HEK293 (cell line): ENCODE measurements around the gene SLC6A9.

ENCODE experiments used
- FEZF1 ChIP-seq: fragments of 450-650 bp; formaldehyde crosslinking; IDR thresholded peaks from 2 replicates; pipeline ENCODE4 v1.5.1; 2016; ENCODE audit warnings: missing biosample characterization, missing genetic modification characterization
- GLI4 ChIP-seq: fragments of 450-650 bp; formaldehyde crosslinking; IDR thresholded peaks from 2 replicates; pipeline ENCODE4 v1.5.1; 2016; ENCODE audit warnings: missing biosample characterization, missing genetic modification characterization
- KLF7 ChIP-seq: fragments of 450-650 bp; formaldehyde crosslinking; IDR thresholded peaks from 2 replicates; pipeline ENCODE4 v1.5.1; 2016; ENCODE audit warnings: missing biosample characterization, missing genetic modification characterization, borderline replicate concordance
- KLF9 ChIP-seq: fragments of 450-650 bp; formaldehyde crosslinking; IDR thresholded peaks from 2 replicates; pipeline ENCODE4 v1.5.1; 2016; ENCODE audit warnings: missing biosample characterization, missing genetic modification characterization, low read depth
- ZEB2 ChIP-seq: fragments of 450-650 bp; formaldehyde crosslinking; IDR thresholded peaks from 2 replicates; pipeline ENCODE4 v1.5.1; 2016; ENCODE audit warnings: missing biosample characterization, missing genetic modification characterization
- ZIC2 ChIP-seq: fragments of 450-650 bp; formaldehyde crosslinking; IDR thresholded peaks from 2 replicates; pipeline ENCODE4 v1.5.1; 2016; ENCODE audit warnings: missing biosample characterization, missing genetic modification characterization
- ZNF146 ChIP-seq: fragments of 450-650 bp; formaldehyde crosslinking; IDR thresholded peaks from 2 replicates; pipeline ENCODE4 v1.5.1; 2016; ENCODE audit warnings: missing biosample characterization, missing genetic modification characterization
- ZNF169 ChIP-seq: fragments of 450-650 bp; formaldehyde crosslinking; IDR thresholded peaks from 2 replicates; pipeline ENCODE4 v1.5.1; 2016; ENCODE audit warnings: missing biosample characterization, missing genetic modification characterization
- ZNF239 ChIP-seq: fragments of 450-650 bp; formaldehyde crosslinking; IDR thresholded peaks from 2 replicates; pipeline ENCODE4 v1.5.1; 2016; ENCODE audit warnings: missing biosample characterization, missing genetic modification characterization
- ZNF280D ChIP-seq: fragments of 450-650 bp; formaldehyde crosslinking; IDR thresholded peaks from 2 replicates; pipeline ENCODE4 v1.5.1; 2016; ENCODE audit warnings: missing biosample characterization, missing genetic modification characterization
- ZNF398 ChIP-seq: fragments of 450-650 bp; formaldehyde crosslinking; IDR thresholded peaks from 2 replicates; pipeline ENCODE4 v1.5.1; 2017; ENCODE audit warnings: missing biosample characterization, missing genetic modification characterization
- ZNF449 ChIP-seq: fragments of 450-650 bp; formaldehyde crosslinking; IDR thresholded peaks from 2 replicates; pipeline ENCODE4 v1.5.1; 2017; ENCODE audit warnings: missing biosample characterization, mild to moderate bottlenecking, missing genetic modification characterization, moderate library complexity
- ZNF555 ChIP-seq: fragments of 450-650 bp; formaldehyde crosslinking; conservative IDR thresholded peaks from 2 replicates; pipeline ENCODE4 v1.5.1; 2017; ENCODE audit warnings: missing biosample characterization, mild to moderate bottlenecking, missing genetic modification characterization, inconsistent platforms
- ZNF629 ChIP-seq: fragments of 450-650 bp; formaldehyde crosslinking; IDR thresholded peaks from 2 replicates; pipeline ENCODE4 v1.5.1; 2017; ENCODE audit warnings: missing biosample characterization, missing genetic modification characterization
- ZNF670 ChIP-seq: fragments of 450-650 bp; formaldehyde crosslinking; IDR thresholded peaks from 2 replicates; pipeline ENCODE4 v1.5.1; 2016; ENCODE audit warnings: missing biosample characterization, missing genetic modification characterization, low read depth
- ZNF692 ChIP-seq: fragments of 450-650 bp; formaldehyde crosslinking; IDR thresholded peaks from 2 replicates; pipeline ENCODE4 v1.5.1; 2016; ENCODE audit warnings: missing biosample characterization, missing genetic modification characterization
- ZNF76 ChIP-seq: fragments of 450-650 bp; formaldehyde crosslinking; IDR thresholded peaks from 2 replicates; pipeline ENCODE4; 2016; ENCODE audit warnings: low read depth, missing biosample characterization, missing genetic modification characterization, borderline replicate concordance
- ZNF843 ChIP-seq: fragments of 450-650 bp; formaldehyde crosslinking; IDR thresholded peaks from 2 replicates; pipeline ENCODE4 v1.5.1; 2016; ENCODE audit warnings: missing biosample characterization, missing genetic modification characterization
- ZXDB ChIP-seq: fragments of 450-650 bp; formaldehyde crosslinking; IDR thresholded peaks from 2 replicates; pipeline ENCODE4 v1.5.1; 2016; ENCODE audit warnings: missing biosample characterization, missing genetic modification characterization
- TF ChIP-seq, protein P1 (sequence below): fragments of 450-650 bp; formaldehyde crosslinking; IDR thresholded peaks from 2 replicates; pipeline ENCODE4 v1.5.1; 2016; ENCODE audit warnings: missing biosample characterization, missing genetic modification characterization
- TF ChIP-seq, protein P2 (sequence below): fragments of 450-650 bp; formaldehyde crosslinking; IDR thresholded peaks from 2 replicates; pipeline ENCODE4 v1.5.1; 2016; ENCODE audit warnings: missing biosample characterization, missing genetic modification characterization
- TF ChIP-seq, protein P3 (sequence below): fragments of 450-650 bp; formaldehyde crosslinking; IDR thresholded peaks from 2 replicates; pipeline ENCODE4 v1.5.1; 2016; ENCODE audit warnings: missing biosample characterization, missing genetic modification characterization
- TF ChIP-seq, protein P4 (sequence below): fragments of 450-650 bp; IDR thresholded peaks from 2 replicates; pipeline ENCODE4 v1.5.1; 2018; ENCODE audit warnings: missing biosample characterization, missing genetic modification characterization

SLC6A9 gene

DNA sequence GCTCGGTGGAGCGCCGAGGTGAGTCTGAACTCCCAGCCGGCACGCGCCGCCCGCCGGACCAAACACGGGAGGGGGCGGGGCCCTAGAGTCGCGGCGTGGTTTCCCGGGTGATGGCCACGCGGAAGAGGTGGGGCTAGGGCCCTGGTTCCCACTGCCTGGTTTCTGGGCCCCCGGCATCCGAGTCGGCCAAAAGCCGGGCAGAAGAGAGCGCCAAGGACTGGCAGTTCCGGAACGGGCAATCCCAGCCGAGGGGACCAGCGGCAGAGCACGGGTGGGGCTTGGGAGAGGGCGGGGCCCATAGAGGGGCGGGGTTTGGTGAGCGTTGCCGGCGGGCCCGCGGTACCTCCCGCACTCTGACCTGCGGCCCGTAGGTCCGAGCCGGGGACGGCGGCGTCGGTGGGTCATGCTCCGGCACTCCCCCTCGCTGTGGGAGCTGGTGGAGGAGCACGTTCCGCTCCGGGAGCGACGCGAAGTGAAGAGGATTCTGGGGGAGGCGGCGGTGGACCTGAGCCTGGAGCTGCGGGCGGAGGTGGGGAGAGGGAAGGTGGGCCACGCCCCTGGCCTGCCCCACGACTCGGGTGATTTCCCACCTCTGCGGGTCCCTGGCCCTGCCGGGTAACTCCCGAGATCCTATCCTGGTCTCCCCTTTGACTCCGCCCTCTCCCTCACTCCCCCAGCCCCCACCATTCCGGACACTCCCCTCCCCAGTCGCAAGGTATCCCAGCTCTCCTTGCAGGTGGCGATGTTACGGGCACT lies 39.6 kb downstream of the SLC6A9 start, which contains the start of gene CCDC24 (continued):
- TF ChIP-seq ZNF169 (tag by site-specific recombination) = no peak
- no peak for TF ChIP-seq ZNF449 (tag by site-specific recombination)
- TF ChIP-seq, protein P1, sequence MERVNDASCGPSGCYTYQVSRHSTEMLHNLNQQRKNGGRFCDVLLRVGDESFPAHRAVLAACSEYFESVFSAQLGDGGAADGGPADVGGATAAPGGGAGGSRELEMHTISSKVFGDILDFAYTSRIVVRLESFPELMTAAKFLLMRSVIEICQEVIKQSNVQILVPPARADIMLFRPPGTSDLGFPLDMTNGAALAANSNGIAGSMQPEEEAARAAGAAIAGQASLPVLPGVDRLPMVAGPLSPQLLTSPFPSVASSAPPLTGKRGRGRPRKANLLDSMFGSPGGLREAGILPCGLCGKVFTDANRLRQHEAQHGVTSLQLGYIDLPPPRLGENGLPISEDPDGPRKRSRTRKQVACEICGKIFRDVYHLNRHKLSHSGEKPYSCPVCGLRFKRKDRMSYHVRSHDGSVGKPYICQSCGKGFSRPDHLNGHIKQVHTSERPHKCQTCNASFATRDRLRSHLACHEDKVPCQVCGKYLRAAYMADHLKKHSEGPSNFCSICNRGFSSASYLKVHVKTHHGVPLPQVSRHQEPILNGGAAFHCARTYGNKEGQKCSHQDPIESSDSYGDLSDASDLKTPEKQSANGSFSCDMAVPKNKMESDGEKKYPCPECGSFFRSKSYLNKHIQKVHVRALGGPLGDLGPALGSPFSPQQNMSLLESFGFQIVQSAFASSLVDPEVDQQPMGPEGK (tag by site-specific recombination) = peak; percentile 82
- TF ChIP-seq, protein P2, sequence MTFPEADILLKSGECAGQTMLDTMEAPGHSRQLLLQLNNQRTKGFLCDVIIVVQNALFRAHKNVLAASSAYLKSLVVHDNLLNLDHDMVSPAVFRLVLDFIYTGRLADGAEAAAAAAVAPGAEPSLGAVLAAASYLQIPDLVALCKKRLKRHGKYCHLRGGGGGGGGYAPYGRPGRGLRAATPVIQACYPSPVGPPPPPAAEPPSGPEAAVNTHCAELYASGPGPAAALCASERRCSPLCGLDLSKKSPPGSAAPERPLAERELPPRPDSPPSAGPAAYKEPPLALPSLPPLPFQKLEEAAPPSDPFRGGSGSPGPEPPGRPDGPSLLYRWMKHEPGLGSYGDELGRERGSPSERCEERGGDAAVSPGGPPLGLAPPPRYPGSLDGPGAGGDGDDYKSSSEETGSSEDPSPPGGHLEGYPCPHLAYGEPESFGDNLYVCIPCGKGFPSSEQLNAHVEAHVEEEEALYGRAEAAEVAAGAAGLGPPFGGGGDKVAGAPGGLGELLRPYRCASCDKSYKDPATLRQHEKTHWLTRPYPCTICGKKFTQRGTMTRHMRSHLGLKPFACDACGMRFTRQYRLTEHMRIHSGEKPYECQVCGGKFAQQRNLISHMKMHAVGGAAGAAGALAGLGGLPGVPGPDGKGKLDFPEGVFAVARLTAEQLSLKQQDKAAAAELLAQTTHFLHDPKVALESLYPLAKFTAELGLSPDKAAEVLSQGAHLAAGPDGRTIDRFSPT (tag by site-specific recombination) = 0 out of 2 replicates have a peak, but pooled peaks have one; percentile 17
- no peak for TF ChIP-seq ZNF555
- TF ChIP-seq ZNF629 = peak; percentile 38; the same call in 1 of the 2 replicates
- no peak for TF ChIP-seq ZNF280D (tag by site-specific recombination)
- TF ChIP-seq GLI4 (tag by site-specific recombination) = no peak
- TF ChIP-seq ZEB2 (tag by site-specific recombination) = peak; percentile 52; the same call in 1 of the 2 replicates
- TF ChIP-seq ZNF670 (tag by site-specific recombination) = no peak
- TF ChIP-seq KLF7 = 0 out of 2 replicates have a peak, but pooled peaks have one; percentile 27
- peak; percentile 9; the same call in 1 of the 2 replicates for TF ChIP-seq ZNF843 (tag by site-specific recombination)
- TF ChIP-seq KLF9 (tag by site-specific recombination) = peak; percentile 97
- TF ChIP-seq ZIC2 (tag by site-specific recombination) = 0 out of 2 replicates have a peak, but pooled peaks have one; percentile 12
- peak; percentile 68 for TF ChIP-seq ZXDB
- TF ChIP-seq ZNF692 = peak; percentile 72; the same call in 1 of the 2 replicates
- no peak for TF ChIP-seq ZNF146 (tag by site-specific recombination)
- TF ChIP-seq ZNF398 = peak; percentile 65
- no peak for TF ChIP-seq ZNF239 (tag by site-specific recombination)
- TF ChIP-seq, protein P3, sequence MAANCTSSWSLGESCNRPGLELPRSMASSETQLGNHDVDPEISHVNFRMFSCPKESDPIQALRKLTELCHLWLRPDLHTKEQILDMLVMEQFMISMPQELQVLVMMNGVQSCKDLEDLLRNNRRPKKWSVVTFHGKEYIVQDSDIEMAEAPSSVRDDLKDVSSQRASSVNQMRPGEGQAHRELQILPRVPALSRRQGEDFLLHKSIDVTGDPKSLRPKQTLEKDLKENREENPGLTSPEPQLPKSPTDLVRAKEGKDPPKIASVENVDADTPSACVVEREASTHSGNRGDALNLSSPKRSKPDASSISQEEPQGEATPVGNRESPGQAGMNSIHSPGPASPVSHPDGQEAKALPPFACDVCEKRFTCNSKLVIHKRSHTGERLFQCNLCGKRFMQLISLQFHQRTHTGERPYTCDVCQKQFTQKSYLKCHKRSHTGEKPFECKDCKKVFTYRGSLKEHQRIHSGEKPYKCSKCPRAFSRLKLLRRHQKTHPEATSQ (tag by site-specific recombination) = no peak
- TF ChIP-seq ZNF76 (tag by site-specific recombination) = peak; percentile 87
- TF ChIP-seq FEZF1 = no peak
- TF ChIP-seq, protein P4, sequence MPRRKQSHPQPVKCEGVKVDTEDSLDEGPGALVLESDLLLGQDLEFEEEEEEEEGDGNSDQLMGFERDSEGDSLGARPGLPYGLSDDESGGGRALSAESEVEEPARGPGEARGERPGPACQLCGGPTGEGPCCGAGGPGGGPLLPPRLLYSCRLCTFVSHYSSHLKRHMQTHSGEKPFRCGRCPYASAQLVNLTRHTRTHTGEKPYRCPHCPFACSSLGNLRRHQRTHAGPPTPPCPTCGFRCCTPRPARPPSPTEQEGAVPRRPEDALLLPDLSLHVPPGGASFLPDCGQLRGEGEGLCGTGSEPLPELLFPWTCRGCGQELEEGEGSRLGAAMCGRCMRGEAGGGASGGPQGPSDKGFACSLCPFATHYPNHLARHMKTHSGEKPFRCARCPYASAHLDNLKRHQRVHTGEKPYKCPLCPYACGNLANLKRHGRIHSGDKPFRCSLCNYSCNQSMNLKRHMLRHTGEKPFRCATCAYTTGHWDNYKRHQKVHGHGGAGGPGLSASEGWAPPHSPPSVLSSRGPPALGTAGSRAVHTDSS = no peak
